Measurements from ENCODE around the gene FAM53A.
"Not testable (repeated sequence)": the region's sequence is repeated elsewhere in the genome, so short reads cannot be mapped to it uniquely, and the experiment has no call there.

Gene FAM53A

DNA sequence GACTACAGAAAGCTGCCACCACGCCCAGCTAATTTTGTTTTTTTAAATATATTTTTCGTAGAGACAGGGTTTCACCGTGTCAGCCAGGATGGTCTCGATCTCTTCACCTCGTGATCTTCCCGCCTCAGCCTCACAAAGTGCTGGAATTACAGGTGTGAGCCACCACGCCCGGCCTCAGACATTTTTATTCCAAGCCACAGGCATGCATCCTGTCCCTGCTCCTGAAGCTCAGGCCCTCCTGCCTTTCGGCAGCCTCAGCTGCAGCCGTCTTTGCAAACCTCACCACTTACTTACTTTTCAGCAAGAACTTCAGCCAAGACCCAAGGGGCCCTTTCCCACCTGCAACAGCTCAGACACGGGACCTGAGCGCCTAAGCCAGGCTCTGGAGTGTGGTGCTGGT is 26.0 kb downstream of the FAM53A start:
- DNase-seq = no peak

GRCh38 chr4:1656986-1657385 is 27.1 kb downstream of the FAM53A start:
- DNase-seq = no peak

GRCh38 chr4:1656132-1656531 is 28.0 kb downstream of the FAM53A start:
- no peak for DNase-seq

DNA sequence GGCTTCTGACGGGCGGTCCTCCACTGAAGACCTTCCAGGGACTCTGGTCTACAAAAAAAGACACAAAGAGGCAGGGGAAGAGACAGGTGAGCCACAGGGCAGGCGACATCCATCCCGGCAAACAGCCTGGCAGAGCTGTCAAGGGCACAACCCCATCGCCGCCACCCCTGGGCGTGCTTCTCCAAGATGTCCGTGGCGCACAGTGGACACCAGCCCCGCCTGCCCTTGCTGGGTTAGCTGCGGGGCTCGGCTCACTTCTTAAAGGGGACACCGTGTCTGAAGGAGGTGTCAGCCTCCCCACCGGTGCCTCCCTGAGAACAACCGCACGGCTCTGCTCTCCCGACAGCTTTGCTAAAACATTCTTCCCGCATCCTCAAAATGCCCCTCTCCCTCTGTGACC is 28.4 kb downstream of the FAM53A start:
- no peak for DNase-seq

DNA sequence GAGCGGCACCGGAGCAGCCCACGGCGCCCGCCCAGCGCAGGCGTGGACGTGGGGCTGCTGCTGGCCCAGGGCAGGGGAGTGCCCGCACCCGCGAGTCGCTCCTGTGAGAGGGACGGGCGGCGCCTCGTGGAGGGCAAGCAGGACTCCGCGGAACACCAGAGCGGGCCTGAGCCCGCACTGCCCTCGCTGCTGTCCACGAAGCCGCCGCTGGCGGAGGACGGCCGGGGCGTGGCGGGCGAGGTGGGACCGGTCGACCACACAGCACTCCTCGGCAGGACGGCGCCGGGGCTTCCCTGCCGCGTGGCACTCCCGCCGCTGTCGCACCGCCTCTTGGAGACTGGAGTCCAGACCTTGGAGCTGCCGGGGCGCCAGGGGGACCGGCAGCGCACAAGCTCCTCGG is 29.0 kb downstream of the FAM53A start:
- no peak for DNase-seq

GRCh38 chr4:1654216-1654955 is 29.7 kb downstream of the FAM53A start:
- DNase-seq = no peak

GRCh38 chr4:1653776-1654175 is 30.3 kb downstream of the FAM53A start:
- no peak for DNase-seq

DNA sequence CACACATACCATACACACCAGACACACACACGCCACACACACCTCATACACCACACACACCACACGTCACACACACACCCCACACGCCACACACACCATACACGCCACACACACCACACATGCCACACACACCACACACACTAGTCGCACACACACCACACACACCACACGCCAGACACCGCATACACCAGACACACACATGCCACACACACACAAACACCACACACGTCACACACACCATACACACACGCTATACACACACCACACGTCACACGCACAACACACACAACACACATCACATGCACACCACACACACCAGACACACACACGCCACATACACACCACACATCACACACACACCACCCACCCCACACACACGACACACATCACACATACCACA is 32.0 kb downstream of the FAM53A start:
- no peak for DNase-seq

- no peak for DNase-seq
These were observed 32.5 kb downstream of the FAM53A start for GRCh38 chr4:1651609-1652008.

GRCh38 chr4:1648962-1649361 is 35.2 kb downstream of the FAM53A start:
- DNase-seq = no peak

GRCh38 chr4:1647432-1647831 is 36.7 kb downstream of the FAM53A start:
- DNase-seq = no peak

GRCh38 chr4:1646690-1647089 is 37.4 kb downstream of the FAM53A start:
- DNase-seq = no peak

DNA sequence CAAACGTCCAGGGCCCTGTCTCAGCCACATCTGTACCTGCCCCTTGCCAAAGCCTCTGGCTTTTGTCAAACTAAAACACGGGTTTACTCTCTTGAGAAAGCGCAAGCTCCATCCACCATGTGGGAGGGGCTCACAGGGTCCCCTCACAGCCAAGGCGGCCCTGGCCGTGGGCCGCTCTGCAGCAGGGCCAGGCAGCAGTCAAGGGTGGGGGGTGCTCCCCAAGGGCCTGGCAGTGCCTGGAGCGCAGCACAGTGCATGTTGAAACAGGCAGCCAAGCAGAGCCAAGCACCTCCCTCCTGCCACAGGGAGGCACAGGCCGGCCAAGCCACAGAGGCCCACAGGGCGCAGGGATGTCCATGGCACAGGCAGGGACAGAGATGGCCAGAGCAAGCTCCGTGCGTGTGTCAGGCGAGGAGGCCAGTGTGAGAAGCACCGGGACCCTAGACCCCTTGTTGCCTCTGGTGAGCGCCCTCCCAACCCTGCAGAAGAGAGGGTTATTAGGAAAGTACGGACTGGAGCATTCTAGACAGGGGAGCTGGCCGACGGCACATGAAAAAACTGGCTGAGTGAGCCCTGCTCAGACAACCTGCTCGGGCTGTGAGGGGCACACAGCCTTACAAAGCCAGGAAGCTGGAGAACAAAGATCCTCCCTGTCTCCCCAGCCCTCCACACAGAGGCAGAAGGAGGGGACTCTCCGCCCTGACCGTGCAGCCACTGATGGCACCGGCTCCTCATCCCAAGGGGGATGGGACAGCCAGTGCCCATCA is 39.0 kb downstream of the FAM53A start:
- no peak for DNase-seq

DNA sequence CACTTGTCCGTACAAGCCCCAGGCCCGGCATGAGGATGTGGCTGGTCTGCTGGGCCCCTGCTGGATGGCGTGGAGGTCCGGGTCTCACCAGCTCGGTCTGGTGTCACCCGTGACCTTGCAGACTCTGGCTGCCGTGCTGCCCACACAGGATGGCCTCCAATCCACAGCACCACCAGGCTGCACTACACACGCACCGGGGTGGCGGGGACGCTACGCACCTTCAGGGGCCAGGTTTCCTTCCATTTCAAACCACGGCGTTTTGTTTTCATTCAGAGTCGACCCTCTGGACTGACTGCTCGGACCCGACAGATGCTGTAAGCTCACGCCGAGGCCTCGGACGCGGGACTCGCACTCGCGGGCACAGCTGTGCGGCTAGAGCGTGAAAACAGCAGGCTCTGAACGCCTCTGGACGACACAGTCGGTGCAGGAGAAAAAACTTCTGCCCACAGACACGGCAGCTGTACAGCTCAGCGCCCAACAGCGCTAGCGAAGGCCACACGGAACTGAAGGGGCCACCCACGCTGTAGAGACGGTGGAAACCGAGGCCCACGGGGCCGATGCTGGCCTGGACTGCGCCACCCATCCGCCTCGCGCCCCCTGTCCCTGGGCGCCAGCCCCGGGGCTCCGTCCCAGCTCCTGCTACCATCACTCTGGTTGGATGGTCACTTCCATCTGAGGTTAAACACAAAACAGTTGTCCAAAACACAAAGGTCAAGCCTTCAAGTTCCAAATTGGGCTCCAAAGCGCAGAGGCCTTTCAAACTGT is 40.0 kb downstream of the FAM53A start:
- no peak for DNase-seq

DNA sequence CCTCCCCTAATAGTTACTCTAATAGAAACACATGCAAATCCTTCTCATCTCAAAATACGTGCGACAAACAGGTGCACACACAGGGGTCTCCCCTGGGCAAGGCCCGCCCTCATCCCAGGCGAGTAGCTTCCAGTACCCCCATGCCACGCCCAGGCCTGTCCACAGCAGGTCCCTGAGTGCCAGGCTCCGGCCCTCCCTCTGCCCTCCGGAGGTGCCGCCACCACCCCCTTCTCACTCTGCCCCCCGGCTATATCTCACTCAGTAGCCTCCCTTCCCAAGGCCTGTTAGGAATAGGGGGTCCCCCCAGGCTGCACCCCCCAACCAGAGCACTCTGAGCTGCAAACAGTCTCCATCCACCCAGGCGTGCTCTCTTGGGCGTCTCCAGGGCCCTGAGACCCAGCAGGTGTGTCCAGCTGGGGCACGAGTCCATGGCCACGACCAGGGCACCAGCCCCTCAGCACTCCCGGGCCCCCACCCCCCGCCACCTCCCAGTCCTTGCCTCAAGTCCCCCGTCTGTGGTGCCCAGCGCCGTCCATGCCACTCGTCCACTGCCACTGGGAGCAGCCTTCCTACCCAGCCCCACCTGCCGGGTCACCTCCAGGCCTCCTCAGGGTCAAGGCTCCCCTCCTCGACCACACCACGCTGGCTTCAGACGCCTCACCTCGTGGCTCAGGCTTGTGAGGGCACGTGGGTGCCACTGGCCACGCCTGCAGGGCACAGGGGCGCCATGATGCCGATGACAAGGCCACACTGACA is 41.7 kb downstream of the FAM53A start:
- DNase-seq = no peak

DNA sequence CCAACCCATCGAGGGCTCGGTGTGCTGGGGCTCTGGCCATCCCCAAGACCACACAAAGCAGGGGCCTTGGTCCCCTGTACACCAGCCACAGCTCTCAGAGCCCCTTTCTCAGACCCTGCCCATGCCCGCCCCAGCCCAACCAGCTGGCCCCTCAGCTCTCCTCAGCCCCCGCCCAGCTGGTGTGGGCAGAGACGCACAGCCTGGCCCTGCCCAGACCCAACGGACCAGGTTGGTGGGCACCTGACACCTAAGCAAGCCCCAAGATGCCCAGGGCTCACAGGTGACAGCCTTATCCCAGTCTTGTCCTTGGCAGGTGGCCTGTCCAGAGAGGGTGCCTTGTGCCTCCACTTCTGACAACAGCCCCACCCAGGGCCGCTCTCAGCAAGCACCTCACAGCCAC is 42.4 kb downstream of the FAM53A start:
- no peak for DNase-seq

GRCh38 chr4:1640716-1641503 is 43.2 kb downstream of the FAM53A start:
- not testable (repeated sequence) for DNase-seq

- no peak for DNase-seq
These were observed 43.9 kb downstream of the FAM53A start for GRCh38 chr4:1640190-1640589.

GRCh38 chr4:1639299-1639868 is 44.7 kb downstream of the FAM53A start:
- DNase-seq = no peak

GRCh38 chr4:1638873-1639272 is 45.2 kb downstream of the FAM53A start:
- no peak for DNase-seq

DNA sequence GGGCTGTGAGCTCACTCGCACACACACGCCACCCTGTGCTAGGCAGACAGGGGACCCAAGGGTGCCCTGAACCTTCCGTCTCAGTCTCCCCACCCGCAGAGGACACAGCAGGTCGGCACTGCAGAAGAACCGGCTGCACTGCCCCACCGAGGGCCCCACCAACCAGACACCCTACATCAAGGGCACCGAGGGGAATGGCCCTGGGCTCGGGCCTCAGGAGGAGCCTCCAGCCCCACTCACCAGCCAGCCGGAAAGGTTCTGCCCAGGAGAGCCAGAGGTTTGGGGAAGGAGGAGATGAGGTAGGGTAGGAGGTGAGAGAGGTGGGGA is 45.9 kb downstream of the FAM53A start:
- DNase-seq = no peak

Data from NCI-H1048 (cell line).